Measurements from ENCODE around the gene ARHGAP9.
"Not testable (repeated sequence)": the region's sequence is repeated elsewhere in the genome, so short reads cannot be mapped to it uniquely, and the experiment has no call there.

ARHGAP9 gene

DNA sequence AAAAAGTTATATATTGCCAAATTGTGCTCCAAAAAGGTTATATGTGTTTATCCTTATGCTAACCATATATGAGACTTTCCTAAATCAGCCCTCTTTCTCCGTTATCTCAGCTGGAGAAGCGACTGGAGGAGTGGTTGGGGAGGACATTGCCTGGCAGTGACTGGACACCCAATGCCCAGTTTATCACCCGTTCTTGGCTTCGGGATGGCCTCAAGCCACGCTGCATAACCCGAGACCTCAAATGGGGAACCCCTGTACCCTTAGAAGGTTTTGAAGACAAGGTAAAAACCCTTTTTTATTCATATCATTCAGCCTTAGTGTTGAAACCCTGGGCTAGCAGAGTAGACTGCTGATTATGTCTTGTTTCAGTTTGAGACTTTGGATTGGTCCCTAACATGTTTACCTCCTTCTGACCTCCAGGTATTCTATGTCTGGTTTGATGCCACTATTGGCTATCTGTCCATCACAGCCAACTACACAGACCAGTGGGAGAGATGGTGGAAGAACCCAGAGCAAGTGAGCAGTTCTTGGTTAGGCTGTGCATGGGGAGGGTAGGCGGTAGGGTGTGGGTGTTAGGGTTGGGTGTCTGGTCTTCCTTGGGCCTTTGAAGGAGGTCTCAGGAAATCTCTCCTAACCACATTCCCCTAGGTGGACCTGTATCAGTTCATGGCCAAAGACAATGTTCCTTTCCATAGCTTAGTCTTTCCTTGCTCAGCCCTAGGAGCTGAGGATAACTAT lies 32.1 kb upstream of the ARHGAP9 start:
- H3K4me1 Mint-ChIP-seq (ENCODE audit: low read depth), result peaks cover 3% of the 10 kb centered on the region
- no peaks in the 10 kb centered on the region for H3K27me3 Mint-ChIP-seq
- H3K4me3 Mint-ChIP-seq, result no peak overlapping the region
- H3K27ac Mint-ChIP-seq, result peak overlapping the region; percentile 26
- H3K36me3 Mint-ChIP-seq (ENCODE audit: low read depth), result peaks cover 70% of the 10 kb centered on the region
- H3K9me3 Mint-ChIP-seq, result no peaks in the 10 kb centered on the region

DNA sequence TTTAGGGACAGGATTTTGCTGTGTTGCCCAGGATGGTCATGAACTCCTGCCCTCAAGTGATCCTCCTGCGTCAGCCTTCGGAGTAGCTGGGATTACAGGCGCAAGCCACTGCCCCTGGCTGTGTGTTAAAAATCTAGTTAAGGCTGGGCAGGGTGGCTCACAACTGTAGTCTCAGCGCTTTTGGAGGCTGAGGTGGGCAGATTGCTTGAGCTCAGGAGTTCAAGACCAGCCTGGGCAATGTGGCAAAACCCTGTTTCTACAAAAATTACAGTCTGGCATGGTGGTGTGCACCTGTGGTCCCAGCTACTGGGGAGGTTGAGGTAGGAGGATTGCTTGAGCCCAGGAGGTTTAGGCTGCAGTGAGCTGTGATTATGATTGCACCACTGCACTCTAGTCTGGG lies 31.5 kb upstream of the ARHGAP9 start:
- Mint-ChIP-seq H3K36me3 (ENCODE audit: low read depth) (peaks cover 68% of the 10 kb centered on the region), H3K27ac (no peak overlapping the region), H3K4me1 (ENCODE audit: low read depth) (peaks cover 3% of the 10 kb centered on the region), H3K27me3 (no peaks in the 10 kb centered on the region), H3K9me3 (no peaks in the 10 kb centered on the region), H3K4me3 (no peak overlapping the region)

DNA sequence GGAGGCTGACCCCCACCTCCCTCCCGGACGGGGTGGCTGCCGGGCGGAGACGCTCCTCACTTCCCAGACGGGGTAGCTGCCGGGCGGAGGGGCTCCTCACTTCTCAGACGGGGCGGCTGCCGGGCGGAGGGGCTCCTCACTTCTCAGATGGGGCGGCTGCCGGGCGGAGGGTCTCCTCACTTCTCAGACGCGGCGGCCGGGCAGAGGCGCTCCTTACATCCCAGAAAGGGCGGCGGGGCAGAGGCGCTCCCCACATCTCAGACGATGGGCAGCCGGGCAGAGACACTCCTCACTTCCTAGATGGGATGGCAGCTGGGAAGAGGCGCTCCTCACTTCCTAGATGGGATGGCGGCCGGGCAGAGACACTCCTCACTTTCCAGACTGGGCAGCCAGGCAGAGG lies 28.1 kb upstream of the ARHGAP9 start:
- not testable (repeated sequence) for H3K4me3 Mint-ChIP-seq; H3K9me3 Mint-ChIP-seq; H3K27ac Mint-ChIP-seq; H3K4me1 Mint-ChIP-seq (ENCODE audit: low read depth); H3K27me3 Mint-ChIP-seq
- peaks cover 70% of the 10 kb centered on the region for H3K36me3 Mint-ChIP-seq (ENCODE audit: low read depth)

DNA sequence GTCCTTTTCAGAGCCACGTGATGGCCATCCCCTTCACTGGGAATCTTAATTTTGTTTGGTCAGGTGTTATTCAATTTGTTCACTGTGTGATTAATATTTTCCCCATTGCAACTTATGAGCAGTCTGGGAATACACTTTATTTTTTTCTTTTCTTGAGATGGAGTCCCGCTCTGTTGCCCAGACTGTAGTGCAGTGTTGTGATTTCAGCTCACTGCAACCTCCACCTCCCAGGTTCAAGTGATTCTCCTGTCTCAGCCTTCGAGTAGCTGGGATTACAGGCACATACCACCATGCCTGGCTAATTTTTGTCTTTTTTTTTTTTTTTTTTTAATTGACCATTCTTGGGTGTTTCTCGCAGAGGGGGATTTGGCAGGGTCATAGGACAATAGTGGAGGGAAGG lies 26.9 kb upstream of the ARHGAP9 start:
- not testable (repeated sequence) for H3K9me3 Mint-ChIP-seq; H3K4me3 Mint-ChIP-seq; H3K4me1 Mint-ChIP-seq (ENCODE audit: low read depth); H3K27me3 Mint-ChIP-seq; H3K27ac Mint-ChIP-seq
- peaks cover 67% of the 10 kb centered on the region for H3K36me3 Mint-ChIP-seq (ENCODE audit: low read depth)

DNA sequence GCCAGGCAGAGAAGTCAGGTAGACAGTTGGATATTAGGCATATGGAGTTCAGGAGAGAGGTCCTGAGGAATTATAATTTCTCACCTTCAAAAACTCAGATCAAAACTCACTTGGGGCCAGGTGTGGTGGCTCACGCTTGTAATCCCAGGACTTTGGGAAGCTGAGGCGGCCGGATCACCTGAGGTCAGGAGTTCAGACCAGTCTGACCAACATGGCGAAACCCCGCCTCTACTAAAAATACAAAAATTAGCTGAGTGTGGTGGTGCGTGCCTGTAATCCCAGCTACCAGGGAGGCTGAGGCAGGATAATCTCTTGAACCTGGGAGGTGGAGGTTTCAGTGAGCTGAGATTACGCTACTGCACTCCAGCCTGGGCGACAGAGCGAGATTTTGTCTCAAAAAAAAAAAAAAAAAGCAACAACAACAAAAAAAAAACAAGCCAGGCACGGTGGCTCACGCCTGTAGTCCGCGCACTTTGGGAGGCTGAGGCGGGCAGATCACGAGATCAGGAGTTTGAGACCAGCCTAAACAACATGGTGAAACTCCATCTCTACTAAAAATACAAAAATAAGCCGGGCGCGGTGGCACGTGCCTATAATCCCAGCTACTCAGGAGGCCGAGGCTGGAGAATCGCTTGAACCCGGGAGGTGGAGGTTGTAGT lies 22.8 kb upstream of the ARHGAP9 start:
- H3K27ac Mint-ChIP-seq; H3K4me1 Mint-ChIP-seq (ENCODE audit: low read depth): not testable (repeated sequence)
- H3K36me3 Mint-ChIP-seq (ENCODE audit: low read depth), result peaks cover 78% of the 10 kb centered on the region

DNA sequence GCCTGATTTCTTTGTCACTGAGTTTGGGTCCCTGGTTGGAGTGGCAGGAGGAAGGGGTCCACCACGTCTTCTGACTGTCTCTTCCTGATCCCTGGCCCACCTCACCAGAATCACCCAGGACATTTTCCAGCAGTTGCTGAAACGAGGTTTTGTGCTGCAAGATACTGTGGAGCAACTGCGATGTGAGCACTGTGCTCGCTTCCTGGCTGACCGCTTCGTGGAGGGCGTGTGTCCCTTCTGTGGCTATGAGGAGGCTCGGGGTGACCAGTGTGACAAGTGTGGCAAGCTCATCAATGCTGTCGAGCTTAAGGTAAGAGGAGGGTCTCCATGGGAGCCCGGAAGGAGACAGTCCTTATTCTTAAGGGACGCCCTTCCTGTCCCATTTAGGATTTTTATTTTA lies 20.5 kb upstream of the ARHGAP9 start:
- Mint-ChIP-seq H3K4me1 (ENCODE audit: low read depth) (peaks cover 5% of the 10 kb centered on the region), H3K27me3 (no peaks in the 10 kb centered on the region), H3K36me3 (ENCODE audit: low read depth) (peaks cover 84% of the 10 kb centered on the region), H3K9me3 (no peaks in the 10 kb centered on the region), H3K27ac (no peak overlapping the region), H3K4me3 (no peak overlapping the region)

More for the DNA sequence above, 22.8 kb upstream of the ARHGAP9 start:
- not testable (repeated sequence) for H3K27me3 Mint-ChIP-seq, H3K9me3 Mint-ChIP-seq, H3K4me3 Mint-ChIP-seq

DNA sequence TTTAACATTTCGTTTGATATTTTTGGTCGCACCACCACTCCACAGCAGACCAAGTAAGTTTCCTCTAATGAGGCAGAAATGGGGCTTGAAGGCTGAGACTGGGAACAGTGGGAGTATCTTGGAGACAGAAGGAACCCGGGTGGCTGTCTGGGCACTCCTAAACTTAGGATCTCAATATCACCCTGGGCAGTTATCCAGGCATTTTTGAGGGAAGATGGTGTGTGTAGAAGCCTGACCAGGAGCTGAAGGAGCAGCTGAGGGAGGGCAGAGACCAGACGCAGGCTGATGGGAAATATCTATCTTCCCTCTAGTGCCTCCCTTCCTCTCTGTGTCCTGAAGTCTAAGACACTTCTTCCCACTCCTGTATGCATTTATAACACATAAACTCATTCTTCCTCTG lies 18.9 kb upstream of the ARHGAP9 start:
- Mint-ChIP-seq H3K9me3 (no peaks in the 10 kb centered on the region), H3K27ac (peak overlapping the region; percentile 70), H3K4me1 (ENCODE audit: low read depth) (peaks cover 5% of the 10 kb centered on the region), H3K36me3 (ENCODE audit: low read depth) (peaks cover 70% of the 10 kb centered on the region), H3K4me3 (no peak overlapping the region), H3K27me3 (no peaks in the 10 kb centered on the region)

DNA sequence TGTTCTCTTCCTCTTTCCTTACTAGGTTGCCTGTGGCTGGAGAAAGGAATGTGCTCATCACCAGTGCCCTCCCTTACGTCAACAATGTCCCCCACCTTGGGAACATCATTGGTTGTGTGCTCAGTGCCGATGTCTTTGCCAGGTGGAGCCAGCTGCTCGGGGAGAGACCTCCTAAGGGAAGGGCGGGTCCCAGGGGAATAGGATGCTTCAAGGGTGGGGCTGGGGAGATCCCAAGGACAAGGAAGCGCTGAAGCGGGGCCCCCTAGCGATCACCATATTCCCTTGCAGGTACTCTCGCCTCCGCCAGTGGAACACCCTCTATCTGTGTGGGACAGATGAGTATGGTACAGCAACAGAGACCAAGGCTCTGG lies 18.5 kb upstream of the ARHGAP9 start:
- Mint-ChIP-seq H3K36me3 (ENCODE audit: low read depth) (peaks cover 66% of the 10 kb centered on the region), H3K27ac (no peak overlapping the region), H3K4me3 (no peak overlapping the region), H3K9me3 (no peaks in the 10 kb centered on the region), H3K27me3 (no peaks in the 10 kb centered on the region), H3K4me1 (ENCODE audit: low read depth) (peaks cover 5% of the 10 kb centered on the region)

DNA sequence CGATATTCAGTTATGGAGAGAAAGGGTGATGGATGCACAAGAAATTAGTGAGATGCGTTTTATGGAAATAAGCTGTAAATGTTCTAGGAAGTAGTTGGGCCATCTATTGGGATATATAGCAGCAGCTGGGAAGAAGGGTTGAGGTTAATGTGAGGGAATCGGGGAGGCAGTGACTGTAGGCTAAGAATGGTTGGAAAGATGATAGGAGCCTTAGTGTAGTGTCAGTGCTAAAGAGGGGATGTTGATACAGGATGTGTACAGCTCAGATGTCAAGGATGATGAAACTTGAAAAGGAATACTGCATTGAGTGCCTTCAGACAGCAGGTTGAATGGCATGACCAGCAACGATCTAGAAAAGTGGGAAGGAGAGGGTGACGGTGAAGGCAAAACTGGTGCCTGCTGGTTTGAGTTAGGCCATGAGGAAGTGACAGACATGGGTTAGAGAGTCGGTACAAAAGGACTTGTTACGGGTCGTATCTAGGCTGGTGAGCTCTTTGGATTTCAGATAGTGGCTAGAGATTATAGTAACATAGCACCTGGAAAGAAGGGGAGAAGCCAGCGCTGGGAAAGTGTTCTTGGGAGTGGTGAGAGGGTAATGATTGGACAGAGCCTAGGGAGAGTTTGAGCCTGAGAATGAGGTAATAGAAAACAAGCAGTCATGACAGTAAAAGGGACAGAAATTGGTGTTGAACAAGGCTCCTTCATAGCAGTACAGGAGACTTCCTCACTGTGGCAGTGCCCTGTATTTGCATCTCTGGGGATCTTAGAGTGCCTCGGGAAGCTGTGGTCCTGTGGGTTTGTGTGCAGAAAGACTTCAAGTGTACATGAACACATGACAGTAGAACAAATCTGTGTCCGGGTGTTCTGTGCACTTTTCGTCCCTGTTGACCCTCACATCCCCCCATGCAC lies 17.8 kb upstream of the ARHGAP9 start:
- Mint-ChIP-seq H3K4me1 (ENCODE audit: low read depth) (peaks cover 9% of the 10 kb centered on the region), H3K36me3 (ENCODE audit: low read depth) (peaks cover 67% of the 10 kb centered on the region)

DNA sequence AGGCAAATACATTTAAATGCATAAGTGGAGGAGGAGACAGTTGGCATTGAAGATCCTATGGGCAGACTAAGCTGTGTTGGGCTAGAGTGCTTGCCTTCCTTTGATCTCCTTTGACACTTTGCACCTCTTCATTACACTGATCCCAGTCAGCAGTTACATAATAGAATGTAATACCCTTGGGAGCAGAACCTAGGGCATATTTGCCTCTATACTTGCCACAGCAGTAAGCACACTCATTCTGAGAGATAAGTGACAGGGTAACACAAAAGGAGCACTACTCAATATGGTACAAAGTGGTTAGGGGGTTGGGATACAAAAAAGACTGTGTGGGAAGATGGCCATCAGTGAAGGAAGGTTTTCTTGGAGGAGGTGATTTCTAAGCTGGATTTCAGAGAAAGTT lies 17.2 kb upstream of the ARHGAP9 start:
- H3K4me3 Mint-ChIP-seq, result no peak overlapping the region
- no peaks in the 10 kb centered on the region for H3K27me3 Mint-ChIP-seq
- H3K36me3 Mint-ChIP-seq (ENCODE audit: low read depth), result peaks cover 67% of the 10 kb centered on the region
- peak overlapping the region; percentile 14 for H3K27ac Mint-ChIP-seq
- H3K9me3 Mint-ChIP-seq, result no peaks in the 10 kb centered on the region
- H3K4me1 Mint-ChIP-seq (ENCODE audit: low read depth), result peaks cover 9% of the 10 kb centered on the region

More for the DNA sequence above, 17.8 kb upstream of the ARHGAP9 start:
- no peaks in the 10 kb centered on the region for H3K27me3 Mint-ChIP-seq
- peak overlapping the region; percentile 14 for H3K27ac Mint-ChIP-seq
- H3K9me3 Mint-ChIP-seq, result no peaks in the 10 kb centered on the region
- no peak overlapping the region for H3K4me3 Mint-ChIP-seq

DNA sequence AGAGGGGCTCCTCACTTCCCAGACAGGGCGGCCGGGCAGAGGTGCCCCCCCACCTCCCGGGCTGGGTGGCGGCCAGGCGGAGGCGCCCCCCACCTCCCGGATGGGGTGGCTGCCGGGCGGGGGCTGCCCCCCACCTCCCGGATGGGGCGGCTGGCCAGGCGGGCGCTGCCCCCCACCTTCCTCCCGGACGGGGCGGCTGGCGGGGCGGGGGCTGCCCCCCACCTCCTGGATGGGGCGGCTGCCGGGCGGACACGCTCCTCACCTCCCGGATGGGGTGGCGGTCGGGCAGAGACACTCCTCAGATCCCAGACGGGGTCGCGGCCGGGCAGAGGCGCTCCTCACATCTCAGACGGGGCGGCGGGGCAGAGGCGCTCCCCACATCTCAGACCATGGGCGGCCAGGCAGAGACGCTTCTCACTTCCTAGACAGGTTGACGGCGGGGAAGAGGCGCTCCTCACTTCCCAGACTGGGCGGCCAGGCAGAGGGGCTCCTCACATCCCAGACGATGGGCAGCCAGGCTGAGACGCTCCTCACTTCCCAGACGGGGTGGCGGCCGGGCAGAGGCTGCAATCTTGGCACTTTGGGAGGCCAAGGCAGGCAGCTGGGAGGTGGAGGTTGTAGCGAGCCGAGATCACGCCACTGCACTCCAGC lies 15.5 kb upstream of the ARHGAP9 start:
- H3K4me3 Mint-ChIP-seq, H3K27ac Mint-ChIP-seq, H3K9me3 Mint-ChIP-seq, H3K27me3 Mint-ChIP-seq: not testable (repeated sequence)
- Mint-ChIP-seq H3K36me3 (ENCODE audit: low read depth) (peaks cover 70% of the 10 kb centered on the region), H3K4me1 (ENCODE audit: low read depth) (peaks cover 20% of the 10 kb centered on the region)

DNA sequence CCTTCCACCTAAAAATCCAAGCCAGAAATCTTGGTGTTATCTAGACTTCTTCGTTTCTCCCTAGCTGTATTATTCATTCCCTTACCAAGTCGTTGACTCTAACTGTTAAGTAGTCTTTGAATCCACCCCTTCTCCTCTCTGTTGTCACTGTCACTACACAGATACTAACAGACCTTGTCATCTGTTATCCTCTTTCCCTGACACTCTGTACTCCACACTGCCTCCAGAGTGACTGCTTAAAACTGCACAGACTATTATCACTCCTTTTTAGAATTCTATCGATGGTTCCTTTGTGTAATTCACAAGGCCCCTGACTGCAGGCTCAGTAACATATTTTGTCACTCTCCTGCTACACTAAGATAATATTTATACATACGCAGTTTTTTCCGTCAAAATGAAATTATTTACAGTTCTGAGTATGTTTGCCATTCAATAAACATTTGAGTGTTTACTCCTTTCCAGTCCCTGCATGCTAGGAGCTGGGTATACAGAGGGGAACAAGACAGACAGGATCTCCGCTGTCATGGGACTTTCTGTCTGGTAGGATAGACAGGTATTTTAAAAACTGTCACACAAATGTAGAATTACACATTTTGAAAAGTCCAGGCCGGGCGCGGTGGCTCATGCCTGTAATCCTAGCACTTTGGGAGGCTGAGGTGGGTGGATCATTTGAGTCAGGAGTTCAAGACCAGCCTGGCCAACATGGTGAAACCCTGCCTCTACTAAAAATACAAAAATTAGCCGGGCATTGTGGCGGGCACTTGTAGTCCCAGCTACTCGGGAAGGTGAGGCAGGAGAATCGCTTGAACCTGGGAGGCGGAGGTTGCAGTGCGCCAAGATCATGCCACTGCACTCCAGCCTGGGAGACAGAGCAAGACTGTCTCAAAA lies 12.0 kb upstream of the ARHGAP9 start:
- peak overlapping the region; percentile 64 for H3K27ac Mint-ChIP-seq
- peaks cover 41% of the 10 kb centered on the region for H3K4me1 Mint-ChIP-seq (ENCODE audit: low read depth)
- peaks cover 66% of the 10 kb centered on the region for H3K36me3 Mint-ChIP-seq (ENCODE audit: low read depth)
- H3K4me3 Mint-ChIP-seq, result peak overlapping the region; percentile 3
- no peaks in the 10 kb centered on the region for H3K9me3 Mint-ChIP-seq
- H3K27me3 Mint-ChIP-seq, result no peaks in the 10 kb centered on the region

DNA sequence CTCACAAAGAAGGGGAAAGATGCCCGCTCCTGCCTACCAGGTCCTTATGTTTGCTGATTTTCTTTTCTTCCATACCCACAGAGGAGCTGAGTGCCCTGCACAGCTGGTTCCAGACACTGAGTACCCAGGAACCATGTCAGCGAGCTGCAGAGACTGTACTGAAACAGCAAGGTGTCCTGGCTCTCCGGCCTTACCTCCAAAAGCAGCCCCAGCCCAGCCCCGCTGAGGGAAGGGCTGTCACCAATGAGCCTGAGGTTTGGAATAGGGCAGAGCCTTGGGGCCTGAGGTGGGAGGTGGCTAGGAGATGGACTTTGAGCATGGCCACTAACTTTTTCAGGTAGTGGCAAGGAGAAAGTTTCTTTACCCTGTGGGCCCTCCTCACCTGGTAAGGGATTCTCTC lies 10.5 kb upstream of the ARHGAP9 start:
- no peak overlapping the region for H3K27ac Mint-ChIP-seq
- no peaks in the 10 kb centered on the region for H3K9me3 Mint-ChIP-seq
- peaks cover 53% of the 10 kb centered on the region for H3K36me3 Mint-ChIP-seq (ENCODE audit: low read depth)
- peaks cover 41% of the 10 kb centered on the region for H3K4me1 Mint-ChIP-seq (ENCODE audit: low read depth)
- no peaks in the 10 kb centered on the region for H3K27me3 Mint-ChIP-seq
- peak overlapping the region; percentile 13 for H3K4me3 Mint-ChIP-seq

DNA sequence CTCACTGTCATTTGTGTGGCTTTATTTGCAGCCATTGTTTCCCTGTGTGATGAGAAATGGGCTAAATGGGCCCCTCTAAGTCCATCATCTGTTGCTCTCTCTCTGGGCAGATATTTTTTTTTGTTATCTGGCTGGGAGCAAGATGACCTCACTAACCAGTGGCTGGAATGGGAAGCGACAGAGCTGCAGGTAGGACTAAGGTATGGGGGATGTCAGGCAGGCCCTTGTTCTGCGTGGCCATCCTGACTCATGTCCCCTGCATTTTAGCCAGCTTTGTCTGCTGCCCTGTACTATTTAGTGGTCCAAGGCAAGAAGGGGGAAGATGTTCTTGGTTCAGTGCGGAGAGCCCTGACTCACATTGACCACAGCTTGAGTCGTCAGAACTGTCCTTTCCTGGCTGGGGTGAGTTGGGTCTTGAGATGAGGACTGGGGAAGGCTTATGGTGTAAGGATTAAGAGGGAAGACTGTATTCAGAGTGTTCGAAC lies 9.5 kb upstream of the ARHGAP9 start:
- H3K27ac Mint-ChIP-seq, result peak overlapping the region; percentile 90
- no peaks in the 10 kb centered on the region for H3K9me3 Mint-ChIP-seq

More for the DNA sequence above, 9.5 kb upstream of the ARHGAP9 start:
- peaks cover 41% of the 10 kb centered on the region for H3K4me1 Mint-ChIP-seq (ENCODE audit: low read depth)
- H3K27me3 Mint-ChIP-seq, result no peaks in the 10 kb centered on the region
- H3K4me3 Mint-ChIP-seq, result peak overlapping the region; percentile 90
- peaks cover 53% of the 10 kb centered on the region for H3K36me3 Mint-ChIP-seq (ENCODE audit: low read depth)

Measured in stimulated activated naive CD8-positive, alpha-beta T cell treated with anti-CD3 and anti-CD28 coated beads, Interleukin-15, Interleukin-2, amounts not matched to agents 100 ng/mL and 50 ng/mL, for 24 hours (primary cell).